ENCODE results near the gene AKAP6. TPM values are rescaled to one million over a fixed set of nuclear protein-coding genes. Genes with fewer than 3 reads are reported as not detected.

Gene AKAP6
- total RNA-seq, 1 donor from 2014 or later = 0.29 TPM

DNA sequence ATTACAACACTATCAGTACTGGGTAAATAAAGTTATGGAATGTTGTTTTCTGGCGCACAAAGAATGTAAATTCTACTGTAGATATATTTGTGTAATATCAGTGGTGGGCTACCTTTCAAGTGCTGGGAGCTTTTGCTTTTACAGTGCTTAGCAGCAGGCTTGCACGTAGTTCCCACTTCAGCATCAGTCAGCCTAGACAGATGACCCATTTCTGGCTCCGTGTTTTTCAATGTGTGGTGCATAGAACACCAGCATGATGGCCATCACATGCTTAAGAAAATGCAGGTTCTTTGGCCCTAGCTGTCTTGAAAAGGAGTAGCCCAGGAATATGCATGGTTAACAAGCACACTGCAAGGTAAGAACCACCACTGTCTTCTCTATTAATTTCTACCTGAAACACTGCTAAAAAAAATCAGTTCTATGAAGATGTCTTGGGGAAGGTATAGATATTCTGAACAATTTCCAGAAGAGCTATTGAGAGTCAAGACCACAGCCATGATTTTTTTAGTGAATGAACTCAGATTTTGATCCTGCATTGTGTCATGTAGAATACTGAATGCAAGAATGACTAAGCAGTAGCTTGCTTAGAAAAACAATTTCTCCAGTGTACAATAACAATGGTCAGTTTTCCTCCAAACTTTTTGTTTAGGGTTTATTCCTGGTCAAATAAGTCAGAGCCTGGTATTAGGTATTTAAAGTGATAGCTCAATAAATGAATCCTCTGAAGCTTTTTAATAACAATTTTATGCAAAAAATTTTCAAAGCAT, 195.7 kb downstream of the AKAP6 start:
- DNase-seq (ENCODE audit: extremely low read depth, low read depth, low spot score) = no peak

GRCh38 chr14:32525591-32525990, 196.5 kb downstream of the AKAP6 start:
- no peak for DNase-seq (ENCODE audit: extremely low read depth, low read depth, low spot score)

DNA sequence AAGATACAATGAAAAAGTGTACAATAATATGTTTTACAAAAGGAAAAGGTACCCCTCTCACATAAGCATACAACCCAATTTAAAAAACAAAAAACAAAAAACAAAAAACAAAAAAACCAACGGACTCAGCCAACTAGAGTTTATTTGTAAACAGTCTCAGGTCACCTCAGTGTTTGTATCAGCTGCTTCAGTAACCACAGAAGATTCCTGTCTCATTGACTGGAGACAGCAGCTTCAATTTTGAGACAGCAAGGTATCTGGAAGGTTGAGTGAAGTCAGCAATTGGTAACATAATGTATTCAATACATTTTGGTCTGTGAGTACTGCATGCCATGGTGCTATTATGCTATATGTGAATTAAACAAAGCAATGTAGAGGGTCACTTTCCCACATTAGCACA, 201.7 kb downstream of the AKAP6 start:
- no peak for DNase-seq (ENCODE audit: extremely low read depth, low read depth, low spot score)

DNA sequence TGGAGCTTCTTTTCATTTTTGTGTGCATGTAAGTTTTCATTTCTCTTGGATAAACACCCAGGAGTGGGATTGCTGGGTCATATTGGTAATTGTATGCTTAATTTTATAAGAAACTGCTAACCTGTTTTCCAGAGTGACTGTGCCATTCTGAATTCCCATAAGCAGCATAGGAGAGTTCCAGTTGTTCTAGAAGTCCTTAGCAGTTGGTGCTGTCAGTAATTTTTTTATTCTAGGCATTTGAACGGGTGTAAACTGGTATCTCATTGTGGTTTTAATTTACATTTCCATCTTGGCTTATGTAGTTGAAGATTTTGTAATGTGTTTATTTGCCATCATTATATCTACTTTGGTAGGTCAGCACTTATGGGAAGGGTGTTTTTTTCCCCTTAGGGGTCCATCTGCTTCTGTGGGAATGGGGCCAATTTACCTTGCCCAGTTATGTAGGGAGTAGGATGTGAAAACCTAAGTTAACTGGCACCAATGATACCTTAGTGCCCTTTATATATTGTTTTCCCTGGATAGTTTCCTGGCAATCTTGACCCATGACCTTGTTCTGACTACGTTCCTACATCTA, 202.9 kb downstream of the AKAP6 start:
- no peak for DNase-seq (ENCODE audit: extremely low read depth, low read depth, low spot score)

DNA sequence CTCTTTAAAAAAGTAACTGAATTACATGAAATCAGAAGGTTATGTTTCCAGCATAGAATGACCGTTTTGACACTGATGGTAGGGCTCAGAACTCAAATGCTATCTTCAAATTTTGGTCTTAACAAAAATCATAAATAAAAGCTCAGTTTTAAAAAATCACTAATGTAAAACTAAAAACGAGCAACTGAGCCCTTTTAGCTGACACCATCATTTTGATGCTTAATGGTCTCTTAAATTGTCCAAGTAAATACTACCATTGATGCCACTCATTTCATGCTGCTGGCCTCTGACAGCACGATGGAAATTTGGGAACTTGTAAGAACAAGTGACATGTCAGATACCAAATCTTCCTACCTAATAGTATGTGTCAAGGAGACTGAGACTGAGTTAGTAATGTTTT, 205.0 kb downstream of the AKAP6 start:
- DNase-seq (ENCODE audit: extremely low read depth, low read depth, low spot score) = no peak

DNA sequence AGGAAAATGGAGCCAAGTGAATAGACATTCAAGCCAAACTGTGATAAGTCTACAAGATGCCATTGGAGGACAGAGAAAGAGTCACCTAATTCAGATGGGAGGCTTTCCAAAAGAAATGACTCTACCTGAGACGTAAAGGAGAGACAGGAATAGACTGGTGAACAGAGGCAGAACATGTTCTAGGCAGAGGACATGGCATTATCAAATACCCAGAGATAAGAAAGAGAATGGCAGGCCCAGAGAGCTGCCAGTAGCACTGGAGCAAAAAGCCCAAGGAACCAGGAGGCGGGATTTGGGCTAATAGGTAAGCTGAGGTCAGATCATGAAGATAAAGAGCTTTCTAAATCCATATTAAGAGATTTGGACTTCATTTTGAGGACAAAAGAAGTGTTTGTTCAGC, 207.1 kb downstream of the AKAP6 start:
- DNase-seq (ENCODE audit: extremely low read depth, low read depth, low spot score) = no peak

DNA sequence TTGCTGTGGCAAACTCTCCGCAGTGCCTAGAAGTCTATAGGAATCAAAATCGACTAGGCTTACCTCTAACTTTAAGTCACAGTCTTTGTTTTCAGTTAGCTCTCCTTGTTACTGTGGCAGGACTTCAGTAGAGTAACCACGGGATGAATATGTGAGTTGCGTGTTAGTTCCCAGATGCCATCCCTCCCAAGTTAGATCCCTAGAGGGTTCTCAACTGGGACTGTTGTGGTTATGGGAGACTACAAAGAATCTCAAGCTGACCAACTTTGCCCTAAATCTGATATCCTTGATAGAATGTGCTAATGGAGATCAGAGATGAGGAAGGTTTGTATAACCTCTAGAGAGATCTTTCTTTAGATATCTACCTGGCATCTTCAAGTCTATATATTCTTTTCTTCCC, 208.1 kb downstream of the AKAP6 start:
- no peak for DNase-seq (ENCODE audit: extremely low read depth, low read depth, low spot score)

GRCh38 chr14:32542507-32542906, 213.4 kb downstream of the AKAP6 start:
- no peak for DNase-seq (ENCODE audit: extremely low read depth, low read depth, low spot score)

GRCh38 chr14:32545095-32545494, 216.0 kb downstream of the AKAP6 start:
- no peak for DNase-seq (ENCODE audit: extremely low read depth, low read depth, low spot score)

DNA sequence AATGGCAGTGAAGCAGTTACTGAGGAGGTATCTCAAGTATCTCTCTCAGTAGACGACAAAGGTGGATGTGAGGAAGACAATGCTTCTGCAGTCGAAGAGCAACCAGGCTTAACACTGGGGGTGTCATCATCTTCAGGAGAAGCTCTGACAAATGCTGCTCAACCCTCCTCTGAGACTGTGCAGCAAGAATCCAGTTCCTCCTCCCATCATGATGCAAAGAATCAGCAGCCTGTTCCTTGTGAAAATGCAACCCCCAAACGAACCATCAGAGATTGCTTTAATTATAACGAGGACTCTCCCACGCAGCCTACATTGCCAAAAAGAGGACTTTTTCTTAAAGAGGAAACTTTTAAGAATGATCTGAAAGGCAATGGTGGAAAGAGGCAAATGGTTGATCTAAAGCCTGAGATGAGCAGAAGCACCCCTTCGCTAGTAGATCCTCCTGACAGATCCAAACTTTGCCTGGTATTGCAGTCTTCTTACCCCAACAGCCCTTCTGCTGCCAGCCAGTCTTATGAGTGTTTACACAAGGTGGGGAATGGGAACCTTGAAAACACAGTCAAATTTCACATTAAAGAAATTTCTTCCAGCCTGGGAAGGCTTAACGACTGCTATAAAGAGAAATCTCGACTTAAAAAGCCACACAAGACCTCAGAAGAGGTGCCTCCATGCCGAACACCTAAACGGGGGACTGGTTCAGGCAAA, 216.6 kb downstream of the AKAP6 start:
- no peak for DNase-seq (ENCODE audit: extremely low read depth, low read depth, low spot score)

DNA sequence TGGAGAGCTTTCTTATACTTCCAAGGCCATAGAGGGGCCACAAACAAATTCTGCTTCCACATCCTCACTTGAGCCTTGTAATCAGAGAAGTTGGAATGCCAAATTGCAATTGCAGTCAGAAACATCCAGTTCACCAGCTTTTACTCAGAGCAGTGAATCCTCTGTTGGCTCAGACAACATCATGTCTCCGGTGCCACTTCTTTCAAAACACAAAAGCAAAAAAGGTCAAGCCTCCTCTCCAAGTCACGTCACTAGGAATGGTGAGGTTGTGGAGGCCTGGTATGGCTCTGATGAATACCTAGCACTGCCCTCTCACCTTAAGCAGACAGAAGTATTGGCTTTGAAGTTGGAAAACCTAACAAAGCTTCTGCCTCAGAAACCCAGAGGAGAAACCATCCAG, 217.1 kb downstream of the AKAP6 start:
- no peak for DNase-seq (ENCODE audit: extremely low read depth, low read depth, low spot score)

GRCh38 chr14:32552766-32553165, 223.7 kb downstream of the AKAP6 start:
- no peak for DNase-seq (ENCODE audit: extremely low read depth, low read depth, low spot score)

DNA sequence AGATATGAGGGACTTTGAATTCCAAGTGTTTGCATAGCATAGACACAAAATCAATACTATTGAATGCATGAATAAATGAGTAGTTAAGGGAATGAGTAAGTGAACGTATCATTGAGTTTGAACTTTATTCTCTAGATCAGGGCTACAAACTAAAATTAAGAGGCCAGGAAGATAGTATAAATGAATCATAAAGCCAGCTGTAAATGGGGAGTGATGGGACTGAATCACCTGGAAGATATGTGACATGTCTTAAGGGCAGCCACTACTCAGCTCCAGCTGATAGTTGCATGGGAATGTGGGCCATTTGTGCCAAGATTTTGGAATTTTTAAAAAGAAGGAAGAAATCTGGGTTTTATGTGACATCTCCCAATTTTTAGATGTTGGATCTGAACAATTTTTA, 229.9 kb downstream of the AKAP6 start:
- no peak for DNase-seq (ENCODE audit: extremely low read depth, low read depth, low spot score)

DNA sequence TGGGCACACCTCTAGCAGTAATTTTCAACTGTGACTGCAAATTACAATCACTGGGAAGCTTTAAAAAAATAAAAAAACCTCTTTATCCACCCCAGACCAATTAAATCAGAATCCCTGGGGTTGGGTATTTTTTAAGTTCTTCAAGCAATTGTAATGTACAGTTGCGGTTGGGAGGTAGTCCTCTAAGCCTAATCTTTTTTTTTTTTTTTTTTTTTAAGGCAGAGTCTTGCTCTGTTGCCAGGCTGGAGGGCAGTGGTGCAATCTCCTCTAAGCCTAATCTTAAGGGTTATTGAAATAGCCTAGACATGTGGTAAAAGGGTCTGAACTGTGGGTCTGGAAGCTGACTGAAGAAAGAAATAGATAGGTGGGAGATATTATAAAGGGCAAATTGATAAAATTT, 230.5 kb downstream of the AKAP6 start:
- DNase-seq (ENCODE audit: extremely low read depth, low read depth, low spot score) = no peak

- DNase-seq (ENCODE audit: extremely low read depth, low read depth, low spot score) = peak; percentile 52
Measured at GRCh38 chr14:32560209-32560857, 231.2 kb downstream of the AKAP6 start.

- no peak for DNase-seq (ENCODE audit: extremely low read depth, low read depth, low spot score)
Measured at GRCh38 chr14:32561520-32561919, 232.4 kb downstream of the AKAP6 start.

GRCh38 chr14:32564596-32564995, 235.5 kb downstream of the AKAP6 start:
- no peak for DNase-seq (ENCODE audit: extremely low read depth, low read depth, low spot score)

DNA sequence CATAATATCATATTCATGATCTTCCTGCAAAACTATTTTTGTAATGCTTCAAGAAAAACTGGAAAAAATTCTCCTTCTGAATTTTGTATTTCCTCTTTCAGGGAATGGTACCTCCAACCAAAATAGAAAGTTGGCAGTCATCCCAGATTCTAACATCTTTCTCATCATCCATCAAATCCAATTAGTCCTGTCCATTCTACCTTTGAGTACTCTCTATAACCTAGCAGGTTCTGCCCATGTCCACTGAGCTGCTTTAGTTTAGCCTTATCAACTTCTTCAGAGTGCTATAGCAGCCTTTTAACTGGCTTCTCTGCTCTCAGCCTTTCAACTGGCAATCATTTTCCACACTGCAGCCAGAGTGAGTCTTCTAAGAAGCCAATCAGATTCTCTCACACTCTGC, 236.2 kb downstream of the AKAP6 start:
- DNase-seq (ENCODE audit: extremely low read depth, low read depth, low spot score) = no peak

DNA sequence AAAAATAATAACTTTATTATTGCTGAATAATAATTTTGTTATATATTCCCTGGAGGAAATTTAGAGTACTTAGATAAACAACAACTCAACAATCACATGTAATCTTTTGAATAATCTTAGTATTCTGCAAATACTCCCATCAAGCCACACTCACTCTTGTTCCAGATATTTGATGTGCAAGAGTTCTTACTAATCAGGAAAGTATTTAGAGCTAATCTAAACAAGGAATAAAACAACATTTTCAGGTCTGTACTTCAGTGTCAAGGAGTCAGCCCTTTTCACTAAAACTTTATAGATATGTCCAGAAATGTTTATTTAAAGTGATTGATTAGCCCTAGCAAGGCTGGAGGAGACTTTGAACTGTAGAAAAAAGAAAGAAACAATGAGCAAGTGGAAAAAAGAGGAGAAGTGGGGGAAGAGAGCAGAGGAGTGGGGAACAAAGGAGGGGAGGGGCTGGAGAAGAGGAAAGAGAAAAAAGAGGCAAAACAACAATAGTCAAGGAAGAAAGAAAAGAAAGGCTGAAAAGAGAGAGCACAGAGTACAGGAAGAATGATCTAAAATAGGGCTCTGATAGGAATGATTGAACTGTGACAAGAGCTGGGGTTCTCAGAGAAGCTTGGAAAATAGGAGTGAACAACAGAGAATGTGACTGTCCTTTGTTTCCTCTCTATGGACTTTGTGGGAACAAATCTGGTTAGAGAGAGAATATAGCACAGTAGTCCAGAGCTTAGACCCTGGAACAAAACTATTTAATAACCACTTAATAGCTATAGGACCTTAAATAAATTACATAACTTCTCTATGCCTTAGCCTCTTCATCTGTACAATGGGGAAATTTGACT, 238.7 kb downstream of the AKAP6 start:
- no peak for DNase-seq (ENCODE audit: extremely low read depth, low read depth, low spot score)

DNA sequence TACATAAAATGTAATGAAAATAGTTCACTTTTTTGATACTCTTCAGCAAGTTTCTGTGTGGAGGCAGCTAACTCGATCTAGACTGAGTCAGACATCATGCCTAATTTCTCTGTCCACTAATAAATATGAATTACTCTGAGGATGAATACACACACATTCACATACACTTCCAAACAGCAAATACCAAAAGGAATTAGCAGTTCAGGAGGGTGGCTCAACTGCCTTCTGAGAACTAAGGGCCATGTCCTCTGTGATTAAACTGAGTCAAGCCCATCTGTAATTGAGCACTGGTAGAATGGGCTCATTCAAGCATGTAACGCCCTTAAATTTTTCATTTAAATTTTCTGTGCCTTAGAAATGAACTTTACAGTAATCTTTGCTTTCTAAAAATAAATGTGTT, 242.5 kb downstream of the AKAP6 start:
- DNase-seq (ENCODE audit: extremely low read depth, low read depth, low spot score) = no peak

Measured in glomerular endothelial cell (primary cell).